Mesenchymal stem cell (in vitro differentiated cells and primary cell): ENCODE data around the gene SDSL.

ENCODE experiments used
- DNase-seq: peaks from one replicate; pipeline ENCODE4 v3.0.0-alpha.2; 2013
- H2AFZ ChIP-seq: one replicate; pipeline ENCODE4 v1.6.1; 2013; ENCODE audit warnings: low read depth, mild to moderate bottlenecking, control low read depth, inconsistent platforms, low read length, moderate library complexity
- H2AK5ac ChIP-seq: 2 replicates; pipeline ENCODE4 v1.6.1; 2013; ENCODE audit warnings: low read length, moderate library complexity, mild to moderate bottlenecking, inconsistent platforms; ENCODE audit not compliant: severe bottlenecking
- H2BK120ac ChIP-seq: one replicate; pipeline ENCODE4 v1.6.1; 2013; ENCODE audit warnings: low read depth, mild to moderate bottlenecking, inconsistent platforms, low read length, moderate library complexity
- H2BK12ac ChIP-seq, 2 experiments: one replicate each; pipeline ENCODE4 v1.6.1; 2013; ENCODE audit warnings: inconsistent platforms in 2 of 2, low read length in 2 of 2, mild to moderate bottlenecking in 2 of 2, moderate library complexity in 2 of 2, control low read depth in 1 of 2
- H2BK15ac ChIP-seq: one replicate; pipeline ENCODE4 v1.6.1; 2013; ENCODE audit warnings: mild to moderate bottlenecking, low read depth, inconsistent platforms; ENCODE audit not compliant: poor library complexity, severe bottlenecking
- H2BK5ac ChIP-seq: 2 replicates; pipeline ENCODE4 v1.6.1; 2013; ENCODE audit warnings: low read depth, mild to moderate bottlenecking, low read length, control low read depth, inconsistent platforms; ENCODE audit not compliant: poor library complexity, severe bottlenecking
- H3K14ac ChIP-seq, 2 experiments: one replicate each; pipeline ENCODE4 v1.6.1; 2013; ENCODE audit warnings: inconsistent platforms in 2 of 2, low read length in 2 of 2, control low read depth in 1 of 2, mild to moderate bottlenecking in 1 of 2, moderate library complexity in 1 of 2
- H3K18ac ChIP-seq, 2 experiments: one replicate each; pipeline ENCODE4 v1.6.1; 2013; ENCODE audit warnings: inconsistent platforms in 2 of 2, low read length in 2 of 2, control low read depth in 1 of 2, low read depth in 1 of 2, mild to moderate bottlenecking in 1 of 2
- H3K23ac ChIP-seq, 2 experiments: one replicate each; pipeline ENCODE4 v1.6.1; 2013; ENCODE audit warnings: inconsistent platforms in 2 of 2, low read length in 2 of 2, mild to moderate bottlenecking in 2 of 2, moderate library complexity in 2 of 2, control low read depth in 1 of 2
- H3K27ac ChIP-seq: 2 replicates; pipeline ENCODE4 v1.5.1; 2013; ENCODE audit warnings: mild to moderate bottlenecking, moderate library complexity, low read length, control low read depth, inconsistent platforms; ENCODE audit not compliant: poor library complexity, severe bottlenecking
- H3K27me3 ChIP-seq, 2 experiments: 2 replicates each; pipeline versions ENCODE4 v1.6.1 to v1.7.0; 2013; ENCODE audit warnings: low read length in 2 of 2, mild to moderate bottlenecking in 2 of 2, moderate library complexity in 2 of 2, control low read depth in 1 of 2, inconsistent platforms in 1 of 2; ENCODE audit not compliant: control insufficient read depth in 1 of 2, insufficient read depth in 1 of 2
- H3K36me3 ChIP-seq, 2 experiments: 2 replicates each; pipeline versions ENCODE4 v1.6.1 to v1.7.0; 2013; ENCODE audit warnings: low read length in 2 of 2, control low read depth in 1 of 2, inconsistent platforms in 1 of 2, low read depth in 1 of 2, mild to moderate bottlenecking in 1 of 2; ENCODE audit not compliant: insufficient read depth in 2 of 2, control insufficient read depth in 1 of 2
- H3K4ac ChIP-seq, 2 experiments: one replicate each; pipeline ENCODE4 v1.6.1; 2013; ENCODE audit warnings: inconsistent platforms in 2 of 2, low read length in 2 of 2, mild to moderate bottlenecking in 2 of 2, moderate library complexity in 2 of 2, control low read depth in 1 of 2, low read depth in 1 of 2
- H3K4me1 ChIP-seq: 2 replicates; pipeline ENCODE4 v1.6.1; 2013; ENCODE audit warnings: low read depth, low read length, control low read depth; ENCODE audit not compliant: control insufficient read depth, insufficient read depth
- H3K4me2 ChIP-seq: 2 replicates; pipeline ENCODE4 v1.6.1; 2013; ENCODE audit warnings: low read length, mild to moderate bottlenecking, inconsistent platforms; ENCODE audit not compliant: poor library complexity, severe bottlenecking
- H3K4me3 ChIP-seq, 2 experiments: 2 replicates each; pipeline versions ENCODE4 v1.5.1 to v1.7.0; 2013; ENCODE audit warnings: low read length in 2 of 2, mild to moderate bottlenecking in 2 of 2, control low read depth in 1 of 2, low read depth in 1 of 2; ENCODE audit not compliant: insufficient read depth in 1 of 2
- H3K79me1 ChIP-seq: replicated peaks from 2 replicates; pipeline ENCODE4 v1.6.1; 2013; ENCODE audit warnings: mild to moderate bottlenecking, control low read depth, low read length, inconsistent platforms; ENCODE audit not compliant: poor library complexity, severe bottlenecking
- H3K9ac ChIP-seq: 2 replicates; pipeline ENCODE4 v1.7.0; 2013; ENCODE audit warnings: mild to moderate bottlenecking, low read length, moderate library complexity
- H3K9me3 ChIP-seq: 2 replicates; pipeline ENCODE4 v1.7.0; 2013; ENCODE audit warnings: mild to moderate bottlenecking, low read length; ENCODE audit not compliant: control insufficient read depth
- H4K8ac ChIP-seq: one replicate; pipeline ENCODE4 v1.6.1; 2013; ENCODE audit warnings: inconsistent platforms, mild to moderate bottlenecking, low read length, moderate library complexity
- H4K91ac ChIP-seq: one replicate; pipeline ENCODE4 v1.6.1; 2013; ENCODE audit warnings: mild to moderate bottlenecking, low read length, inconsistent platforms
- WGBS: methylation state at CpG from one replicate; pipeline ENCODE4 v1.1.7; 2013; ENCODE audit warnings: mixed read lengths; 5-methylcytosine and 5-hydroxymethylcytosine counted together

Gene SDSL

GRCh38 chr12:113468365-113469223 lies 46.4 kb downstream of the SDSL start:
- Histone ChIP-seq H3K4me2 (no peak overlapping the region), H3K14ac (no peak overlapping the region), H2AK5ac (no peak overlapping the region), H2BK12ac (no peak overlapping the region), H3K4me3 (no peak overlapping the region), H4K8ac (no peak overlapping the region), H3K9me3 (no peaks in the 10 kb centered on the region), H3K36me3 (no peaks in the 10 kb centered on the region), H3K4me1 (peaks cover 39% of the 10 kb centered on the region), H3K27ac (no peak overlapping the region), H3K23ac (no peak overlapping the region), H2BK120ac (no peak overlapping the region), H4K91ac (no peak overlapping the region), H3K4ac (no peak overlapping the region), H2BK15ac (no peak overlapping the region), H3K79me1 (no peaks in the 10 kb centered on the region), H2AFZ (no peak overlapping the region), H2BK5ac (no peak overlapping the region), H3K18ac (no peak overlapping the region), H3K27me3 (peaks cover 98 to 99% of the 10 kb centered on the region in 2 experiments), H3K9ac (no peak overlapping the region)
- WGBS: 2% methylated on average over 28 of the region's 38 CpGs
- no peak for DNase-seq

- Histone ChIP-seq H3K4me2 (no peak overlapping the region), H3K27me3 (peaks cover 98 to 99% of the 10 kb centered on the region in 2 experiments), H2BK120ac (no peak overlapping the region), H3K18ac (no peak overlapping the region), H4K8ac (no peak overlapping the region), H4K91ac (no peak overlapping the region), H3K9ac (no peak overlapping the region), H2AFZ (no peak overlapping the region), H2BK15ac (no peak overlapping the region), H3K9me3 (peaks cover under 1% of the 10 kb centered on the region), H2BK5ac (no peak overlapping the region), H3K4me3 (no peak overlapping the region), H3K27ac (no peak overlapping the region), H3K4me1 (peaks cover 32% of the 10 kb centered on the region), H2BK12ac (no peak overlapping the region), H3K79me1 (no peaks in the 10 kb centered on the region), H2AK5ac (no peak overlapping the region), H3K4ac (no peak overlapping the region), H3K14ac (no peak overlapping the region), H3K23ac (no peak overlapping the region), H3K36me3 (no peaks in the 10 kb centered on the region)
- DNase-seq: no peak
- 13% methylated on average over 15 of the region's 17 CpGs for WGBS
Observed at GRCh38 chr12:113469224-113469948, 47.2 kb downstream of the SDSL start.

GRCh38 chr12:113469949-113470743 lies 48.0 kb downstream of the SDSL start:
- Histone ChIP-seq H2BK120ac (no peak overlapping the region), H2AK5ac (no peak overlapping the region), H3K27me3 (peaks cover 98 to 99% of the 10 kb centered on the region in 2 experiments), H3K9me3 (peaks cover 7% of the 10 kb centered on the region), H3K4me1 (peaks cover 28% of the 10 kb centered on the region), H4K91ac (no peak overlapping the region), H3K4me3 (no peak overlapping the region), H3K27ac (no peak overlapping the region), H4K8ac (no peak overlapping the region), H3K14ac (no peak overlapping the region), H3K79me1 (no peaks in the 10 kb centered on the region), H3K36me3 (no peaks in the 10 kb centered on the region), H2BK15ac (no peak overlapping the region), H2BK5ac (no peak overlapping the region), H3K23ac (no peak overlapping the region), H3K18ac (no peak overlapping the region), H2BK12ac (no peak overlapping the region), H2AFZ (no peak overlapping the region), H3K9ac (no peak overlapping the region), H3K4ac (no peak overlapping the region), H3K4me2 (no peak overlapping the region)
- WGBS: 6% methylated on average over 15 of the region's 19 CpGs
- no peak for DNase-seq
